Endothelial cell (in vitro differentiated cells): ENCODE results near the gene AGPAT3. TPM values are rescaled to one million over a fixed set of nuclear protein-coding genes. Genes with fewer than 3 reads are reported as not detected.

ENCODE experiments used
- DNase-seq: peaks from one replicate; pipeline ENCODE4 v3.0.0; 2021; ENCODE audit warnings: low spot score
- H3K27ac Mint-ChIP-seq: one replicate; pipeline ENCODE4 v1.8.0; 2021; ENCODE audit warnings: mixed read lengths, inconsistent platforms; ENCODE audit not compliant: unreplicated experiment
- H3K27me3 Mint-ChIP-seq: one replicate; pipeline ENCODE4 v1.8.0; 2021; ENCODE audit warnings: mild to moderate bottlenecking, moderate library complexity, mixed read lengths, inconsistent platforms; ENCODE audit not compliant: unreplicated experiment
- H3K36me3 Mint-ChIP-seq: one replicate; pipeline ENCODE4 v1.8.0; 2021; ENCODE audit warnings: mild to moderate bottlenecking, low read depth, mixed read lengths, inconsistent platforms; ENCODE audit not compliant: unreplicated experiment
- H3K4me1 Mint-ChIP-seq: one replicate; pipeline ENCODE4 v1.8.0; 2021; ENCODE audit warnings: mild to moderate bottlenecking, mixed read lengths, inconsistent platforms; ENCODE audit not compliant: unreplicated experiment
- H3K4me3 Mint-ChIP-seq: one replicate; pipeline ENCODE4 v1.8.0; 2021; ENCODE audit warnings: mild to moderate bottlenecking, mixed read lengths, inconsistent platforms; ENCODE audit not compliant: unreplicated experiment
- H3K9me3 Mint-ChIP-seq: one replicate; pipeline ENCODE4 v1.8.0; 2021; ENCODE audit warnings: mixed read lengths, inconsistent platforms; ENCODE audit not compliant: unreplicated experiment
- total RNA-seq: library from RNA; stranded (reverse); fragmentation: NEBNext Ultra II Directional; extraction: Animal tissue kit (Norgen Biotek cat#: 25700); gene quantifications from one replicate; pipeline ENCODE4 v1.2.1, GENCODE V29; 2021; ENCODE audit not compliant: unreplicated experiment
- TF ChIP-seq, protein P1 (sequence below): fragments of 200-600 bp; sonication (generic); IDR thresholded peaks from one replicate; pipeline ENCODE4 v1.5.0; 2021; ENCODE audit warnings: antibody characterized with exemption; ENCODE audit not compliant: unreplicated experiment

AGPAT3 gene
- total RNA-seq, 1 donor from 2014 or later: 22.6 TPM

DNA sequence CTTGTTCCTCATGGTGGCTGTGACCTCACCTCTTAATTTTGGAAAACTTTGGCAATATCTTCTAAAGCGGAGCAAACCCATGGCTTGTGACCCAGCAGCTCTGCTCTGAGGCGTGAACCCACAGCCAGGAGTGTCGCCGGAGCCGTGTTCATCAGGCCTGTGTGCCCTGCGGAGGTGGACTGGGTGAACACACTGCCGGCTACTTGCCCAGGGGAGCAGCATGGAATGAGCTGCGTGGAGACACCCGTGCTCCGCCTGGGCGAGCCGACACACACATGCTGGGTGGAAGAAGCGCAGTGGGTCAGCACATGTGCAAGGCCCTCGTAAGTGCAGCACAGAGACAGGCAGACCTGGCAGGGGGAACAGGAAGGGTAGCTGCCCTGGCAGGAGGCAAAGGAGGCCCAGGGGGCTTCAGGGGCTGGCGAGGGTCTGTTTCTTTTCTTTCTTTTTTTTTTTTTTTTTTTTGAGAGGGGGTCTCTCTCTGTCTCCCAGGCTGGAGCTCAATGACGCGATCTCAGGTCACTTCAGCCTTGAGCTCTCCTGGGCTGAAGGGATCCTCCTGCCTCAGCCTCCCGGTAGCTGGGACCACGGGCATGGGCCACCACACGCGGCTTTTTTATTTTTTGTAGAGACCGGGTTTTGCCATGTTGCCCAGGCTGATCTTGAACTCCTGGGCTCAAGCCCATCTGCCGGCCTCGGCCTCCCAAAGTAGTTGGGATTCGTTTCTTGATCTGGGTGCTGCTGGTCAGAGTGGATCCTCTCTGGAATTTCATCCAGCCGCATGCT lies 41.8 kb downstream of the AGPAT3 start:
- H3K9me3 Mint-ChIP-seq: no peaks in the 10 kb centered on the region
- TF ChIP-seq, protein P1, sequence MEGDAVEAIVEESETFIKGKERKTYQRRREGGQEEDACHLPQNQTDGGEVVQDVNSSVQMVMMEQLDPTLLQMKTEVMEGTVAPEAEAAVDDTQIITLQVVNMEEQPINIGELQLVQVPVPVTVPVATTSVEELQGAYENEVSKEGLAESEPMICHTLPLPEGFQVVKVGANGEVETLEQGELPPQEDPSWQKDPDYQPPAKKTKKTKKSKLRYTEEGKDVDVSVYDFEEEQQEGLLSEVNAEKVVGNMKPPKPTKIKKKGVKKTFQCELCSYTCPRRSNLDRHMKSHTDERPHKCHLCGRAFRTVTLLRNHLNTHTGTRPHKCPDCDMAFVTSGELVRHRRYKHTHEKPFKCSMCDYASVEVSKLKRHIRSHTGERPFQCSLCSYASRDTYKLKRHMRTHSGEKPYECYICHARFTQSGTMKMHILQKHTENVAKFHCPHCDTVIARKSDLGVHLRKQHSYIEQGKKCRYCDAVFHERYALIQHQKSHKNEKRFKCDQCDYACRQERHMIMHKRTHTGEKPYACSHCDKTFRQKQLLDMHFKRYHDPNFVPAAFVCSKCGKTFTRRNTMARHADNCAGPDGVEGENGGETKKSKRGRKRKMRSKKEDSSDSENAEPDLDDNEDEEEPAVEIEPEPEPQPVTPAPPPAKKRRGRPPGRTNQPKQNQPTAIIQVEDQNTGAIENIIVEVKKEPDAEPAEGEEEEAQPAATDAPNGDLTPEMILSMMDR: no peak
- no peaks in the 10 kb centered on the region for H3K4me1 Mint-ChIP-seq

DNA sequence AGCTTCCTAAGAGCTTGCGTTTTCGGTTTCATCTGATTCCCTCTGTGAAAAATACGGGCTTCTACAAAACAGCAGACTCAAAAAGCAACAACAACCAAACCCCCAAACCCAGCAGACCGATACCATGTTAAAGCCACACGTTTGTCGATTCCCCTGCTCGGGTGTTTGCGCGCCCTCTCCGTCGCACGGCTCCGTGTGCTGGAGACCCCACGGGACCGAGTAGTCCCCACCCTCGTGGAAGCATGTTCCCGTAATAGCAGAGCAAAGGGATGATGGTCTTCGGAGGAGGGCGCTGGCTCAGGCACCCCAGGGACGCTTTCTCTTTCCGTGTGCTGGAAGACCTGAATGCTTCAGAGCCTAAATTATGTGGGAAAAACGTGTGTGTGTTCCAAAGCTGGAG lies 42.7 kb downstream of the AGPAT3 start:
- Mint-ChIP-seq H3K27ac (no peak overlapping the region), H3K9me3 (no peaks in the 10 kb centered on the region), H3K36me3 (peaks cover 6% of the 10 kb centered on the region), H3K4me1 (no peaks in the 10 kb centered on the region), H3K4me3 (no peak overlapping the region), H3K27me3 (peaks cover 3% of the 10 kb centered on the region)
- TF ChIP-seq, protein P1: no peak
- no peak for DNase-seq

More for the DNA sequence above, 41.8 kb downstream of the AGPAT3 start:
- H3K36me3 Mint-ChIP-seq: no peaks in the 10 kb centered on the region
- H3K27me3 Mint-ChIP-seq: peaks cover 5% of the 10 kb centered on the region
- no peak overlapping the region for H3K4me3 Mint-ChIP-seq
- DNase-seq: no peak
- H3K27ac Mint-ChIP-seq: no peak overlapping the region

- TF ChIP-seq, protein P1: no peak
- no peak overlapping the region for H3K4me3 Mint-ChIP-seq
- no peak overlapping the region for H3K27ac Mint-ChIP-seq
- H3K36me3 Mint-ChIP-seq: peaks cover 7% of the 10 kb centered on the region
- no peak for DNase-seq
- no peaks in the 10 kb centered on the region for H3K4me1 Mint-ChIP-seq
- H3K27me3 Mint-ChIP-seq: peaks cover 3% of the 10 kb centered on the region
- H3K9me3 Mint-ChIP-seq: no peaks in the 10 kb centered on the region
Observed at GRCh38 chr21:43908167-43908566, 43.1 kb downstream of the AGPAT3 start.

- Mint-ChIP-seq H3K4me3 (no peak overlapping the region), H3K27ac (no peak overlapping the region), H3K4me1 (no peaks in the 10 kb centered on the region), H3K9me3 (no peaks in the 10 kb centered on the region), H3K36me3 (peaks cover 7% of the 10 kb centered on the region), H3K27me3 (peaks cover 1% of the 10 kb centered on the region)
- no peak for DNase-seq
- TF ChIP-seq, protein P1: no peak
Observed at GRCh38 chr21:43909741-43910400, 44.8 kb downstream of the AGPAT3 start.

DNA sequence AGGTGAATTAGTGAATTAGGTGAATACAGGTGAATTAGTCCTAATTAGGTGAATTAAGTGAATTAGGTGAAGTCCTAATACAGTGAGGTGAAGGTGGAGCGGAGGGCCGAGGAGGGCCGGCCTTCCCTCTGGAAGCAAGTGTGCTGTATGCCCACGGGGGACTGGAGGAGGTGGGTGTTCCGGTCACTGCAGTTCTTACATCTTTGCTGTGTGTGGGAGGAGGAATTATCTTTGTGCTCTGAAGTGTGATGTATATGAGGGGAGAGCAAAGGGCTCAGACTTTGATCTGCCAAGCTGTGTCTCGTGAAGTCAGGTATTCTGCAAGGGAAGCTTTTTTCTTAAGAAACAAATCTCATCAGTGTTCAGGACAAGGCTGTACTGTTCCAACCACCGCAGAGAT lies 45.4 kb downstream of the AGPAT3 start:
- no peaks in the 10 kb centered on the region for H3K9me3 Mint-ChIP-seq
- H3K27me3 Mint-ChIP-seq: peaks cover 1% of the 10 kb centered on the region
- H3K36me3 Mint-ChIP-seq: peaks cover 7% of the 10 kb centered on the region
- TF ChIP-seq, protein P1: no peak
- no peaks in the 10 kb centered on the region for H3K4me1 Mint-ChIP-seq
- no peak overlapping the region for H3K27ac Mint-ChIP-seq
- H3K4me3 Mint-ChIP-seq: no peak overlapping the region
- DNase-seq: no peak
